Globus pallidus (tissue), 1 donor: Measurements from ENCODE around the gene OBSCN.

ENCODE experiments used
- DNase-seq: peaks from one replicate; pipeline ENCODE4 v3.0.0-alpha.2; 2015; ENCODE audit warnings: low spot score

The OBSCN gene

GRCh38 chr1:228278432-228278941 is 70.6 kb downstream of the OBSCN start:
- no peak for DNase-seq

GRCh38 chr1:228279011-228279721 is 71.3 kb downstream of the OBSCN start:
- DNase-seq, result no peak

GRCh38 chr1:228279722-228280105 is 71.9 kb downstream of the OBSCN start:
- no peak for DNase-seq

- DNase-seq, result no peak
These were observed 72.5 kb downstream of the OBSCN start for GRCh38 chr1:228280106-228280901.

GRCh38 chr1:228280961-228281591 is 73.2 kb downstream of the OBSCN start:
- no peak for DNase-seq

GRCh38 chr1:228281631-228282328 is 73.9 kb downstream of the OBSCN start:
- no peak for DNase-seq

GRCh38 chr1:228282329-228283042 is 74.6 kb downstream of the OBSCN start:
- DNase-seq, result no peak

GRCh38 chr1:228283043-228283371 is 75.2 kb downstream of the OBSCN start:
- DNase-seq, result no peak

GRCh38 chr1:228283476-228284147 is 75.8 kb downstream of the OBSCN start:
- DNase-seq, result no peak

GRCh38 chr1:228284148-228284495 is 76.3 kb downstream of the OBSCN start:
- no peak for DNase-seq

- no peak for DNase-seq
These were observed 76.7 kb downstream of the OBSCN start for GRCh38 chr1:228284521-228284920.

GRCh38 chr1:228285661-228286504 is 78.0 kb downstream of the OBSCN start:
- DNase-seq, result no peak

GRCh38 chr1:228286505-228287417 is 78.9 kb downstream of the OBSCN start:
- no peak for DNase-seq

- no peak for DNase-seq
These were observed 79.9 kb downstream of the OBSCN start for GRCh38 chr1:228287541-228288425.

GRCh38 chr1:228288536-228289238 is 80.8 kb downstream of the OBSCN start:
- DNase-seq, result no peak

- DNase-seq, result no peak
These were observed 81.5 kb downstream of the OBSCN start for GRCh38 chr1:228289239-228289849.
